Measurements from ENCODE around the gene USP30. TPM values are rescaled to one million over a fixed set of nuclear protein-coding genes. Genes with fewer than 3 reads are reported as not detected.

USP30 gene
- total and polyA plus RNA-seq, 9 of the 15 experiments (the other 6 are each of a cell fraction or from before 2014, with no cell fraction given): 1.4 to 15.2 (median 7.0) TPM

DNA sequence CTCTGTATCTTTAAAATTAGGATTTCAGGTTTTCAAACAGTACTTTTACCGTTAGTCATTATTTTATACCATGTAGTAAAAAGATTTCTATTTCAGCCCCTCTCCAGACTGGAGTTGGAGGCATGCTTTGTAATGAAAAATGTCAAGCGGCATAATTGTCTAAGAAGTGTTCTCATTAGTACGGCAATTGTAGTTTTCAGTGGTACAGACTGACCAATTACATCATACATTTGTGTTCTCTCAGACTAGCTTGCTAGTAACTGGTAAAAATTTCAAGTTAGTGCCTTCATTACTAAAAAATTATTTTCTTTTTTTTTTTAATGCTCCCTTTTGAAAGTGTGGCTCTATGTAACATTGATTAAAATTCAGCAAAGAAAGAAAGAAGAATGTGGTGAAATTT lies 4.5 kb downstream of the USP30 start:
- POLR2A ChIA-PET: no interaction called here

More for the DNA sequence above, 4.5 kb downstream of the USP30 start:
- 74% methylated on average over 3 of the region's 3 CpGs for WGBS (ENCODE audit: insufficient coverage, low coverage, missing lambda C conversion rate)
- no TSS peak for BruUV-seq (replicated peaks)
- H3K4me2 ChIP-seq (ENCODE audit: insufficient read depth, low read length): no peak overlapping the region
- H4K20me1 ChIP-seq (replicated peaks; ENCODE audit: control insufficient read depth, insufficient read depth, low read length): no peaks in the 10 kb centered on the region
- peaks cover 11% of the 10 kb centered on the region; the same call in 1 of the 3 replicates for H3K79me2 ChIP-seq (ENCODE audit: control insufficient read depth, insufficient read depth, low read length)
- TF ChIP-seq, protein P1, sequence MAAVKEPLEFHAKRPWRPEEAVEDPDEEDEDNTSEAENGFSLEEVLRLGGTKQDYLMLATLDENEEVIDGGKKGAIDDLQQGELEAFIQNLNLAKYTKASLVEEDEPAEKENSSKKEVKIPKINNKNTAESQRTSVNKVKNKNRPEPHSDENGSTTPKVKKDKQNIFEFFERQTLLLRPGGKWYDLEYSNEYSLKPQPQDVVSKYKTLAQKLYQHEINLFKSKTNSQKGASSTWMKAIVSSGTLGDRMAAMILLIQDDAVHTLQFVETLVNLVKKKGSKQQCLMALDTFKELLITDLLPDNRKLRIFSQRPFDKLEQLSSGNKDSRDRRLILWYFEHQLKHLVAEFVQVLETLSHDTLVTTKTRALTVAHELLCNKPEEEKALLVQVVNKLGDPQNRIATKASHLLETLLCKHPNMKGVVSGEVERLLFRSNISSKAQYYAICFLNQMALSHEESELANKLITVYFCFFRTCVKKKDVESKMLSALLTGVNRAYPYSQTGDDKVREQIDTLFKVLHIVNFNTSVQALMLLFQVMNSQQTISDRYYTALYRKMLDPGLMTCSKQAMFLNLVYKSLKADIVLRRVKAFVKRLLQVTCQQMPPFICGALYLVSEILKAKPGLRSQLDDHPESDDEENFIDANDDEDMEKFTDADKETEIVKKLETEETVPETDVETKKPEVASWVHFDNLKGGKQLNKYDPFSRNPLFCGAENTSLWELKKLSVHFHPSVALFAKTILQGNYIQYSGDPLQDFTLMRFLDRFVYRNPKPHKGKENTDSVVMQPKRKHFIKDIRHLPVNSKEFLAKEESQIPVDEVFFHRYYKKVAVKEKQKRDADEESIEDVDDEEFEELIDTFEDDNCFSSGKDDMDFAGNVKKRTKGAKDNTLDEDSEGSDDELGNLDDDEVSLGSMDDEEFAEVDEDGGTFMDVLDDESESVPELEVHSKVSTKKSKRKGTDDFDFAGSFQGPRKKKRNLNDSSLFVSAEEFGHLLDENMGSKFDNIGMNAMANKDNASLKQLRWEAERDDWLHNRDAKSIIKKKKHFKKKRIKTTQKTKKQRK (IDR thresholded peaks at IDR 0.05; ENCODE audit: borderline replicate concordance, low read depth, low read length): no peak
- no peak for TF ChIP-seq SMAD3 (CRISPR knock-in tag; conservative IDR thresholded peaks at IDR 0.05)
- no peak for TF ChIP-seq CEBPG (CRISPR knock-in tag; IDR thresholded peaks at IDR 0.05)
- TF ChIP-seq CEBPG (tag; conservative IDR thresholded peaks at IDR 0.05 in 1 of 2, IDR thresholded peaks at IDR 0.05 in 1 of 2): no peak
- no peak for TF ChIP-seq MCM2 (IDR thresholded peaks at IDR 0.05; ENCODE audit: low read depth)
- no peak for TF ChIP-seq ZSCAN32 (CRISPR knock-in tag; IDR thresholded peaks at IDR 0.05)
- no peak for TF ChIP-seq NFATC3 (IDR thresholded peaks at IDR 0.05)
- no peak for TF ChIP-seq FOS (IDR thresholded peaks at IDR 0.05; ENCODE audit: extremely low read depth, insufficient read length)
- TF ChIP-seq, protein P2, sequence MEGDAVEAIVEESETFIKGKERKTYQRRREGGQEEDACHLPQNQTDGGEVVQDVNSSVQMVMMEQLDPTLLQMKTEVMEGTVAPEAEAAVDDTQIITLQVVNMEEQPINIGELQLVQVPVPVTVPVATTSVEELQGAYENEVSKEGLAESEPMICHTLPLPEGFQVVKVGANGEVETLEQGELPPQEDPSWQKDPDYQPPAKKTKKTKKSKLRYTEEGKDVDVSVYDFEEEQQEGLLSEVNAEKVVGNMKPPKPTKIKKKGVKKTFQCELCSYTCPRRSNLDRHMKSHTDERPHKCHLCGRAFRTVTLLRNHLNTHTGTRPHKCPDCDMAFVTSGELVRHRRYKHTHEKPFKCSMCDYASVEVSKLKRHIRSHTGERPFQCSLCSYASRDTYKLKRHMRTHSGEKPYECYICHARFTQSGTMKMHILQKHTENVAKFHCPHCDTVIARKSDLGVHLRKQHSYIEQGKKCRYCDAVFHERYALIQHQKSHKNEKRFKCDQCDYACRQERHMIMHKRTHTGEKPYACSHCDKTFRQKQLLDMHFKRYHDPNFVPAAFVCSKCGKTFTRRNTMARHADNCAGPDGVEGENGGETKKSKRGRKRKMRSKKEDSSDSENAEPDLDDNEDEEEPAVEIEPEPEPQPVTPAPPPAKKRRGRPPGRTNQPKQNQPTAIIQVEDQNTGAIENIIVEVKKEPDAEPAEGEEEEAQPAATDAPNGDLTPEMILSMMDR (IDR thresholded peaks at IDR 0.05 in 2 of 3, conservative IDR thresholded peaks at IDR 0.05 in 1 of 3; ENCODE audit: insufficient read depth in 2 of 3, low read depth in 1 of 3, low read length in 3 of 3): no peak
- TF ChIP-seq DDX20 (tag; IDR thresholded peaks at IDR 0.05; ENCODE audit: low read depth): no peak
- TF ChIP-seq HMG20A (CRISPR knock-in tag; conservative IDR thresholded peaks at IDR 0.05): no peak
- no peak for TF ChIP-seq ELF1 (tag; IDR thresholded peaks at IDR 0.05)
- TF ChIP-seq RAD21 (CRISPR knock-in tag; conservative IDR thresholded peaks at IDR 0.05 in 1 of 2, IDR thresholded peaks at IDR 0.05 in 1 of 2): no peak
- TF ChIP-seq, protein P3, sequence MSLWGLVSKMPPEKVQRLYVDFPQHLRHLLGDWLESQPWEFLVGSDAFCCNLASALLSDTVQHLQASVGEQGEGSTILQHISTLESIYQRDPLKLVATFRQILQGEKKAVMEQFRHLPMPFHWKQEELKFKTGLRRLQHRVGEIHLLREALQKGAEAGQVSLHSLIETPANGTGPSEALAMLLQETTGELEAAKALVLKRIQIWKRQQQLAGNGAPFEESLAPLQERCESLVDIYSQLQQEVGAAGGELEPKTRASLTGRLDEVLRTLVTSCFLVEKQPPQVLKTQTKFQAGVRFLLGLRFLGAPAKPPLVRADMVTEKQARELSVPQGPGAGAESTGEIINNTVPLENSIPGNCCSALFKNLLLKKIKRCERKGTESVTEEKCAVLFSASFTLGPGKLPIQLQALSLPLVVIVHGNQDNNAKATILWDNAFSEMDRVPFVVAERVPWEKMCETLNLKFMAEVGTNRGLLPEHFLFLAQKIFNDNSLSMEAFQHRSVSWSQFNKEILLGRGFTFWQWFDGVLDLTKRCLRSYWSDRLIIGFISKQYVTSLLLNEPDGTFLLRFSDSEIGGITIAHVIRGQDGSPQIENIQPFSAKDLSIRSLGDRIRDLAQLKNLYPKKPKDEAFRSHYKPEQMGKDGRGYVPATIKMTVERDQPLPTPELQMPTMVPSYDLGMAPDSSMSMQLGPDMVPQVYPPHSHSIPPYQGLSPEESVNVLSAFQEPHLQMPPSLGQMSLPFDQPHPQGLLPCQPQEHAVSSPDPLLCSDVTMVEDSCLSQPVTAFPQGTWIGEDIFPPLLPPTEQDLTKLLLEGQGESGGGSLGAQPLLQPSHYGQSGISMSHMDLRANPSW (CRISPR knock-in tag; IDR thresholded peaks at IDR 0.05): no peak
- no peak for TF ChIP-seq SIN3A (IDR thresholded peaks at IDR 0.05; ENCODE audit: borderline replicate concordance in 2 of 2, control insufficient read depth in 1 of 2, low read depth in 2 of 2, low read length in 2 of 2)
- CTCF ChIA-PET (ENCODE audit: low intra/inter-chr PET ratio): no interaction called here
- H3K9me1 ChIP-seq (ENCODE audit: control insufficient read depth, insufficient read depth, low read length): no peaks in the 10 kb centered on the region
- no peak overlapping the region for H3K4me3 ChIP-seq
- H3K36me3 ChIP-seq (ENCODE audit: control insufficient read depth, insufficient read depth, low read length): peaks cover 9% of the 10 kb centered on the region; the same call in 2 of the 3 replicates
- H3K9ac ChIP-seq (ENCODE audit: insufficient read depth in 1 of 2, low read depth in 2 of 2, low read length in 2 of 2): no peak overlapping the region
- H3K9me3 ChIP-seq (replicated peaks; ENCODE audit: control insufficient read depth, insufficient read depth, low read depth, low read length): no peaks in the 10 kb centered on the region
- no peaks in the 10 kb centered on the region for H3K27me3 ChIP-seq (ENCODE audit: control insufficient read depth in 2 of 2, insufficient read depth in 2 of 2, low read length in 2 of 2)
- DNase-seq (ENCODE audit: extremely low read depth in 1 of 4, low spot score in 3 of 4): no peak
- intact Hi-C loops (cut with micrococcal nuclease): no loop called here
- no peak for ATAC-seq
- no peak overlapping the region for H2AFZ ChIP-seq (ENCODE audit: low read depth, low read length)
- FAIRE-seq: no peak
- peaks cover 0 to 2% of the 10 kb centered on the region in 2 experiments; a peak in 2 of 5 replicates for H3K4me1 ChIP-seq (replicated peaks in 1 of 2; ENCODE audit: control insufficient read depth in 2 of 2, insufficient read depth in 2 of 2, low read length in 2 of 2)
- in situ Hi-C loops (cut with MboI): no loop called here
- no peak overlapping the region for H3K27ac ChIP-seq (ENCODE audit: extremely low read depth, low read depth, low read length)

Measured in K562 (cell line).